AG04450 (cell line): ENCODE data around the gene F13B. TPM values are rescaled to one million over a fixed set of nuclear protein-coding genes. Genes with fewer than 3 reads are reported as not detected.
"Not testable (repeated sequence)": the region's sequence is repeated elsewhere in the genome, so short reads cannot be mapped to it uniquely, and the experiment has no call there.

Experiments
- CTCF ChIA-PET: fragments of 300-600, 350-600 bp; formaldehyde crosslinking; extraction: SDS; loops from one replicate; lab custom pipeline; 2022; ENCODE audit warnings: antibody characterized with exemption, inconsistent platforms; lab: Charles Lee
- POLR2A ChIA-PET: fragments of 350-600 bp; formaldehyde crosslinking; extraction: SDS; loops from one replicate; lab custom pipeline; 2021; ENCODE audit warnings: antibody characterized with exemption, inconsistent platforms; lab: Yijun Ruan, JAX
- DNase-seq: peaks from one replicate; pipeline ENCODE4 v3.0.0-alpha.2; 2011; ENCODE audit warnings: low read depth, low spot score
- H3K27ac ChIP-seq: one replicate; pipeline ENCODE4 v1.5.1; 2012; ENCODE audit warnings: low read depth, low read length, control low read depth
- H3K27me3 ChIP-seq: one replicate; pipeline ENCODE4 v1.6.0; 2012; ENCODE audit warnings: low read length; ENCODE audit not compliant: control insufficient read depth, insufficient read depth
- H3K4me3 ChIP-seq: 2 replicates; pipeline ENCODE4 v1.5.1; 2011; ENCODE audit warnings: mild to moderate bottlenecking, low read depth, low read length, control low read depth
- H3K9me3 ChIP-seq: 2 replicates; pipeline ENCODE4 v1.5.1; 2012; ENCODE audit warnings: low read length; ENCODE audit not compliant: control insufficient read depth, insufficient read depth
- polyA plus RNA-seq: library from polyadenylated mRNA; depleted of rRNA; stranded (reverse); fragments of >200 nt; gene quantifications from 2 replicates; pipeline ENCODE4 v1.2.3, GENCODE V29; 2011
- TF ChIP-seq, protein P1 (sequence below): IDR thresholded peaks from 2 replicates; pipeline ENCODE4 v1.5.1; 2011; ENCODE audit warnings: low read depth, low read length, control low read depth, inconsistent platforms

F13B gene
- polyA plus RNA-seq, 1 experiment: not detected

DNA sequence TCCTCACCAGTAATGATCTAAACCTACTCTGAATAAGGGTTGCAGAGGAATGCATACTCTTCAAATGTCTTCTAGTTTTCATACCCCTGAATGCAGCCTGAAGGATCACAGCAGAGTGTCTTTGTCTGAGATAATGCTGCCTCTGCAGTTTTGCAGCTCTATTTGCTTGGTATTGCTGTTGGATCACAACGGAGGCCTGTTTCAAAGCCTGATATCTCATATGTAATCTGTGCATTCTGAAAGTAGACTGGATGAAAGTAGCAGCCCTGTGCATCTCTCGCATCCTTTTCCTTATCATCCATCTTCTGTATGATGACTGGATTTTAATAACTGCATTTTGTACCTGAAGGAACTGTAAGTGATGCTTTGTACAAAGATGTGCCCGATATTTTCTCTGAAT is 34.9 kb upstream of the F13B start:
- CTCF ChIA-PET: interaction anchor here (1.4 kb wide), 1 partner anchor 77 kb away, joined by 3 read pairs; no protein-coding TSS in a partner anchor
- TF ChIP-seq, protein P1, sequence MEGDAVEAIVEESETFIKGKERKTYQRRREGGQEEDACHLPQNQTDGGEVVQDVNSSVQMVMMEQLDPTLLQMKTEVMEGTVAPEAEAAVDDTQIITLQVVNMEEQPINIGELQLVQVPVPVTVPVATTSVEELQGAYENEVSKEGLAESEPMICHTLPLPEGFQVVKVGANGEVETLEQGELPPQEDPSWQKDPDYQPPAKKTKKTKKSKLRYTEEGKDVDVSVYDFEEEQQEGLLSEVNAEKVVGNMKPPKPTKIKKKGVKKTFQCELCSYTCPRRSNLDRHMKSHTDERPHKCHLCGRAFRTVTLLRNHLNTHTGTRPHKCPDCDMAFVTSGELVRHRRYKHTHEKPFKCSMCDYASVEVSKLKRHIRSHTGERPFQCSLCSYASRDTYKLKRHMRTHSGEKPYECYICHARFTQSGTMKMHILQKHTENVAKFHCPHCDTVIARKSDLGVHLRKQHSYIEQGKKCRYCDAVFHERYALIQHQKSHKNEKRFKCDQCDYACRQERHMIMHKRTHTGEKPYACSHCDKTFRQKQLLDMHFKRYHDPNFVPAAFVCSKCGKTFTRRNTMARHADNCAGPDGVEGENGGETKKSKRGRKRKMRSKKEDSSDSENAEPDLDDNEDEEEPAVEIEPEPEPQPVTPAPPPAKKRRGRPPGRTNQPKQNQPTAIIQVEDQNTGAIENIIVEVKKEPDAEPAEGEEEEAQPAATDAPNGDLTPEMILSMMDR: no peak
- H3K4me3 ChIP-seq: no peak overlapping the region
- no peaks in the 10 kb centered on the region for H3K27me3 ChIP-seq
- H3K27ac ChIP-seq: no peak overlapping the region
- no peaks in the 10 kb centered on the region for H3K9me3 ChIP-seq
- DNase-seq: no peak
- POLR2A ChIA-PET: no interaction called here

DNA sequence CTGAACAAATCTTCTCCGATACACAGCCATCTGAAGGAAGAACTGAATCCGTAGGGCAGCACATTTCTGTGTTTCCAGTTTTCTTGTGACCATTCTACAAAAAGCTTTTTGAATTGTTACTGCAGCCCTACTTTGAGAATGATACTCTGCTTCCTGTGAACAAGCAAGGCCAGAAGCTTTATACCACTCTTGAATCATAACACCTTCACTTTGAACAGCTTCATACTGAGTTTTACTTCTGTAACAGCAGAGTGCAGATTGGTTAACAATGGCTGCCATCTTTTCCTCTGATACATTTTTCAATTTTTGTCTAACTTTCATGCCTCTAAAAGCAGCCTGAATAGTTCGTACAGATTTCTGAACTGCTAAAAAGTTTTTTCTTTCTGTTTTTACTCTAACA is 33.6 kb upstream of the F13B start:
- Histone ChIP-seq H3K27me3 (no peaks in the 10 kb centered on the region), H3K27ac (no peak overlapping the region), H3K4me3 (no peak overlapping the region), H3K9me3 (no peaks in the 10 kb centered on the region)
- ChIA-PET CTCF (interaction anchor here (1.2 kb wide), 1 partner anchor 79 kb away, joined by 4 read pairs; no protein-coding TSS in a partner anchor), POLR2A (no interaction called here)
- TF ChIP-seq, protein P1: no peak
- no peak for DNase-seq

DNA sequence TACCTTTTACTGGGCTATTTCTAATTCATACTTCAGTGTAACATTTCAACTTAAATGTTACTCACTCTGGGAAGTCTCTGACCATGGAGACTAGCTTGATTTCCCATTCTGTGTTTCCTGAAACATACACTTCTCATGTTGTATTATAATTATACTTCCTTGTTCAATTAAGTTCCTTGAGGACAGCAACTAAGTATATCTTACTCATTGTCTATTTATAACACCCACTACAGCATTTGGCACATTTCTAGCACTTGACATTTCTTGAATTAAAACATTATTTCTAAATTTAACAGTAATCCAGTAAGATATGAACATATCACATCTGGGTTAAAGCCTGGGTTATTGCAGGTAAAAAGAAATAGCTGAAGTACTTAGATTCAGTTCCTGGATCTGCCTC is 32.4 kb upstream of the F13B start:
- Histone ChIP-seq H3K4me3 (no peak overlapping the region), H3K27ac (no peak overlapping the region), H3K27me3 (no peaks in the 10 kb centered on the region), H3K9me3 (no peaks in the 10 kb centered on the region)
- TF ChIP-seq, protein P1: no peak
- no peak for DNase-seq
- ChIA-PET POLR2A (no interaction called here), CTCF (interaction anchor here (1.2 kb wide), 1 partner anchor 81 kb away, joined by 4 read pairs; no protein-coding TSS in a partner anchor)

DNA sequence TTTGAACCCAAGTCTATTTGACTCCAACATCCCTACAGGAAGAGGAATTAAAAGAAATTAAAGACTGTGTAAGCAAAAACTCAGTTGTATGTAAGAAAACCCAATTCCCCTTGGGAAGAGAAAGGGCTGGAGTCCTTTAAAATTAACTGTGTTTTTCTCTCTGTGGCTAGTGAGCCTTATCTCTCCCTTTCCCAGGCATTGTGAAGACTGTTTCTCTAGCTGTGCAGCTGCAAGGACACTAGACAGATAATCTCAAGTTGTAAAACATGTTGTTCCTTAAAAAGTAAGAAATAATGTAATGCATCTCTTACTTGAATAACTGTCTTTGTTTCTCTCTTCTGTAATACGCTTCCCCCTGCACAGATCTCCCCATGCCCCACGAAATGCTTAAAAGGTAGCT is 29.9 kb upstream of the F13B start:
- CTCF ChIA-PET: interaction anchor here (2.1 kb wide), 1 partner anchor 84 kb away, joined by 6 read pairs; no protein-coding TSS in a partner anchor
- POLR2A ChIA-PET, H3K9me3 ChIP-seq: not testable (repeated sequence)

DNA sequence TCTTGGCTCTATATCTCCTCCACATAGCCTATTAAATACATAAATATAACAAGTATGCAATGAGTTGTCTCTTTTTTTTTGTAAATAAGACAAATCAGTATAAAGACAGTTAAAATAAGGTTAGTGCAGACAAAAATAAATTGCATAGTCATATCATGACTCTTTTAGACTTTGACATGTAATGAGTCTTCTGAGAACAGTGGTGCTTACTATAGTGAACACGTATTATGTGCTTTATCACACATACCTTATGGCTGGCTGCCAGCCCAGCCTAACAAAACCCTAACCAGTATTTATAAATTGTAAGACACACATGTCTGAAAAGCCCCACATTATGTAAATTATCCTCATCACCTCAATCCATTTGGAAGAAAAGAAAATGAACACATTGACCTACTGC is 29.1 kb upstream of the F13B start:
- Histone ChIP-seq H3K27me3 (no peaks in the 10 kb centered on the region), H3K4me3 (no peak overlapping the region), H3K27ac (no peak overlapping the region), H3K9me3 (no peaks in the 10 kb centered on the region)
- DNase-seq: no peak
- CTCF ChIA-PET: interaction anchor here (2.1 kb wide), 1 partner anchor 84 kb away, joined by 6 read pairs; no protein-coding TSS in a partner anchor
- POLR2A ChIA-PET: no interaction called here
- TF ChIP-seq, protein P1: no peak

More for the DNA sequence above, 29.9 kb upstream of the F13B start:
- not testable (repeated sequence) for DNase-seq, H3K27ac ChIP-seq, H3K4me3 ChIP-seq, H3K27me3 ChIP-seq
